ENCODE results near the gene MAP9. TPM values are rescaled to one million over a fixed set of nuclear protein-coding genes. Genes with fewer than 3 reads are reported as not detected.

The MAP9 gene
- total and polyA plus RNA-seq, 10 of the 15 experiments (the other 5 are each of a cell fraction or from before 2014, with no cell fraction given): 1.2 to 7.0 (median 4.3) TPM

GRCh38 chr4:155391932-155392331, 15.2 kb upstream of the MAP9 start:
- H3K4me3 ChIP-seq: no peak overlapping the region
- TF ChIP-seq EP300 (IDR thresholded peaks at IDR 0.05; ENCODE audit: borderline replicate concordance in 1 of 2, control insufficient read depth in 1 of 2, low read depth in 2 of 2, low read length in 2 of 2): no peak
- TF ChIP-seq KAT2A (conservative IDR thresholded peaks at IDR 0.05; ENCODE audit: control insufficient read depth, low read depth, low read length): no peak
- TF ChIP-seq SPI1 (IDR thresholded peaks at IDR 0.05; ENCODE audit: borderline replicate concordance, insufficient read depth, low read depth, low read length): no peak
- TF ChIP-seq IRF4 (IDR thresholded peaks at IDR 0.05; ENCODE audit: low read depth, low read length): no peak
- TF ChIP-seq TCF7 (IDR thresholded peaks at IDR 0.05; ENCODE audit: borderline replicate concordance): no peak
- TF ChIP-seq, protein P1, sequence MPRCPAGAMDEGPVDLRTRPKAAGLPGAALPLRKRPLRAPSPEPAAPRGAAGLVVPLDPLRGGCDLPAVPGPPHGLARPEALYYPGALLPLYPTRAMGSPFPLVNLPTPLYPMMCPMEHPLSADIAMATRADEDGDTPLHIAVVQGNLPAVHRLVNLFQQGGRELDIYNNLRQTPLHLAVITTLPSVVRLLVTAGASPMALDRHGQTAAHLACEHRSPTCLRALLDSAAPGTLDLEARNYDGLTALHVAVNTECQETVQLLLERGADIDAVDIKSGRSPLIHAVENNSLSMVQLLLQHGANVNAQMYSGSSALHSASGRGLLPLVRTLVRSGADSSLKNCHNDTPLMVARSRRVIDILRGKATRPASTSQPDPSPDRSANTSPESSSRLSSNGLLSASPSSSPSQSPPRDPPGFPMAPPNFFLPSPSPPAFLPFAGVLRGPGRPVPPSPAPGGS (IDR thresholded peaks at IDR 0.05; ENCODE audit: borderline replicate concordance, insufficient read depth, low read depth, low read length, poor library complexity, severe bottlenecking): no peak
- intact Hi-C loops (cut with micrococcal nuclease; ENCODE audit: unreplicated experiment) (no loop called here), in situ Hi-C loops (cut with MboI) (no loop called here)
- BruUV-seq (replicated peaks): no TSS peak
- no peaks in the 10 kb centered on the region for H3K36me3 ChIP-seq (ENCODE audit: control insufficient read depth in 2 of 2, insufficient read depth in 2 of 2, low read length in 1 of 2)
- H3K79me2 ChIP-seq (ENCODE audit: control insufficient read depth, insufficient read depth, low read length): no peaks in the 10 kb centered on the region
- ChIA-PET CTCF (no interaction called here), RAD21 (ENCODE audit: unreplicated experiment) (no interaction called here), POLR2A (no interaction called here), SMC1A (ENCODE audit: uncharacterized antibody, unreplicated experiment) (no interaction called here)
- H3K4me1 ChIP-seq (ENCODE audit: control insufficient read depth, insufficient read depth, low read length): no peaks in the 10 kb centered on the region
- H3K4me2 ChIP-seq (ENCODE audit: control insufficient read depth, insufficient read depth): no peak overlapping the region
- H2AFZ ChIP-seq (ENCODE audit: control insufficient read depth, low read depth, low read length): no peak overlapping the region
- FAIRE-seq (no peak), ATAC-seq (no peak), DNase-seq (ENCODE audit: low read depth, low spot score) (no peak)
- no peaks in the 10 kb centered on the region for H4K20me1 ChIP-seq (ENCODE audit: control insufficient read depth, insufficient read depth)
- H3K9me3 ChIP-seq (replicated peaks; ENCODE audit: control insufficient read depth, insufficient read depth, low read length): no peaks in the 10 kb centered on the region
- H3K27me3 ChIP-seq (replicated peaks in 1 of 2; ENCODE audit: control insufficient read depth in 2 of 2, insufficient read depth in 2 of 2, low read length in 1 of 2): no peaks in the 10 kb centered on the region; a peak in 2 of 4 replicates
- no peak overlapping the region for H3K9ac ChIP-seq (ENCODE audit: control insufficient read depth, insufficient read depth, low read length)
- no peak overlapping the region for H3K27ac ChIP-seq (ENCODE audit: control insufficient read depth, insufficient read depth)

DNA sequence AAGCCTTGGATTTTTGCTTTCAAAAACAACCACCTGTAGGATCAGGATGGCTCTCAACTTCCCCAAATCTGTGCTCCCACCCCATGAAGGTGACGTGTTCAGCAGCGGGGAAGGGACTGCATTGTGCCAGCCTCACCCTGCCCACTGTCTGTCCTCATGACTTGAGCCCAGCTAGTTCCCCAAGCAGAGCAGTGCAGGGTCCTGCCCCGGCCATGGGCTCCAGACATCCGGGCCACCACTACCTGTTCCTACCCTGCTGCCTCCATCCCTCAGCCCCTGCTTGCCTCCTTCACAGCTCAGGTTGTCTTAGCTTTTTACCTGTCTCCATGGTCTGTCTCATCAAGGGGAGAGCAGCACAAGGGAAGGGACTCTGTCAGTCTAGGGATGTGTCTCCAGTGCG, 11.4 kb upstream of the MAP9 start:
- RAD21 ChIA-PET (ENCODE audit: unreplicated experiment): no interaction called here
- no peak for FAIRE-seq
- Histone ChIP-seq H4K20me1 (ENCODE audit: control insufficient read depth, insufficient read depth) (no peaks in the 10 kb centered on the region), H3K79me2 (ENCODE audit: control insufficient read depth, insufficient read depth, low read length) (no peaks in the 10 kb centered on the region), H3K9me3 (replicated peaks; ENCODE audit: control insufficient read depth, insufficient read depth, low read length) (no peaks in the 10 kb centered on the region), H3K4me1 (ENCODE audit: control insufficient read depth, insufficient read depth, low read length) (no peaks in the 10 kb centered on the region), H3K9ac (ENCODE audit: control insufficient read depth, insufficient read depth, low read length) (no peak overlapping the region), H3K36me3 (ENCODE audit: control insufficient read depth in 2 of 2, insufficient read depth in 2 of 2, low read length in 1 of 2) (no peaks in the 10 kb centered on the region), H2AFZ (ENCODE audit: control insufficient read depth, low read depth, low read length) (no peak overlapping the region), H3K27me3 (replicated peaks in 1 of 2; ENCODE audit: control insufficient read depth in 2 of 2, insufficient read depth in 2 of 2, low read length in 1 of 2) (no peaks in the 10 kb centered on the region; a peak in 2 of 4 replicates), H3K27ac (ENCODE audit: control insufficient read depth, insufficient read depth) (no peak overlapping the region), H3K4me3 (no peak overlapping the region), H3K4me2 (ENCODE audit: control insufficient read depth, insufficient read depth) (no peak overlapping the region)
- no peak for DNase-seq (ENCODE audit: low read depth, low spot score)
- TF ChIP-seq MTA2 (IDR thresholded peaks at IDR 0.05; ENCODE audit: low read depth): no peak
- no peak for TF ChIP-seq ZNF384 (IDR thresholded peaks at IDR 0.05; ENCODE audit: borderline replicate concordance, low read depth, low read length)
- no peak for TF ChIP-seq ETV6 (conservative IDR thresholded peaks at IDR 0.05 in 1 of 2, IDR thresholded peaks at IDR 0.05 in 1 of 2; ENCODE audit: borderline replicate concordance in 1 of 2, low read depth in 1 of 2)
- TF ChIP-seq ZNF274 (IDR thresholded peaks at IDR 0.05; ENCODE audit: insufficient read depth, insufficient read length): no peak
- intact Hi-C loops (cut with micrococcal nuclease; ENCODE audit: unreplicated experiment): no loop called here
- POLR2A ChIA-PET: interaction anchor here (0.6 kb wide), 1 partner anchor 34 kb away, joined by 3 read pairs; no protein-coding TSS in a partner anchor
- BruUV-seq (replicated peaks): no TSS peak
- ATAC-seq: no peak
- 44% methylated on average over 4 of the region's 5 CpGs for WGBS (ENCODE audit: insufficient coverage, insufficient replicate concordance, low lambda C conversion rate, missing lambda C conversion rate)
- CTCF ChIA-PET: interaction anchor here (1.2 kb wide), 1 partner anchor 13 kb away, joined by 3 read pairs; no protein-coding TSS in a partner anchor
- in situ Hi-C loops (cut with MboI): no loop called here
- SMC1A ChIA-PET (ENCODE audit: uncharacterized antibody, unreplicated experiment): interaction anchor here (1.4 kb wide), 1 partner anchor 9 kb away, joined by 4 read pairs; no protein-coding TSS in a partner anchor

Measured in GM12878 (cell line).